ENCODE data around the gene PSME4.
"Not testable (repeated sequence)": the region's sequence is repeated elsewhere in the genome, so short reads cannot be mapped to it uniquely, and the experiment has no call there.

Gene PSME4

GRCh38 chr2:53961478-53962216 lies 9.1 kb downstream of the PSME4 start:
- DNase-seq: not testable (repeated sequence)

GRCh38 chr2:53960476-53960875 lies 10.3 kb downstream of the PSME4 start:
- no peak for DNase-seq

DNA sequence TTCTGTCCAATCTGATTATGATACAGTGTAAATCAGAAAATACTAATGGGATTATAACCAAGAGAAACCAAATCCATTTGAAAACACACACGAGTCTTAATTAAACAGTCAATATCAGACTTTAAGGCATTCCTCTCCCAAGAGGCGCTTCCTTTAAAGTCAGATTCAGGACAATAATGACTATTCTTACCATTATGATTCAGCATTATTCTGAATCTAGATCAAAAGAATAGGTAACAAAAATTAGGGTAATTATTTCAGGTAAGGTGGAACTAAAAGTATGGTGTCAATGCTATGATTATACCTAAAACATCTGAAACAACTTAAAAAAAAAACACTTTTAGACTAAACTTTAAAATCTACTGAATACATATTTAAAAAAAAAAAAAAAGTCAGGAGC lies 12.3 kb downstream of the PSME4 start:
- DNase-seq: no peak

- DNase-seq: no peak
Measured at GRCh38 chr2:53952519-53952918, 18.3 kb downstream of the PSME4 start.

- DNase-seq: no peak
Measured at GRCh38 chr2:53949457-53949856, 21.3 kb downstream of the PSME4 start.

DNA sequence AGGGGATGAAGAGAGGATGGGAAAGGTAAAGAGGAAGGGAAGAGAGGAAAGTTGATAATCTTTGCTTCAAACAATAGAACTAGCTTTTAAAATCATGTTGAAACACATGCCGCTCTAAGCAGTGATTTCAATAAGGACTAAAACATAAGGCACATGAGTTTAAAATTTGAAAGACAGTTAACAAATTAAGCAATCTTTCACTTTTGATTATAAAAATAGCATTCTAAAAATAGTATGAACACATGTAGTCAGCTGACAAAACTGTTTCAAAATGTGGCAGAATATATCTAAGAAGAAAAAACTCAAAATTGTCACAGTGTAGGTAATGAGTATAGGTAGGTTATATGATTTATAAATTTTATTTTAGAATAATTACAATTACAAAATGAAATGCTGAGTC lies 25.3 kb downstream of the PSME4 start:
- no peak for DNase-seq

DNA sequence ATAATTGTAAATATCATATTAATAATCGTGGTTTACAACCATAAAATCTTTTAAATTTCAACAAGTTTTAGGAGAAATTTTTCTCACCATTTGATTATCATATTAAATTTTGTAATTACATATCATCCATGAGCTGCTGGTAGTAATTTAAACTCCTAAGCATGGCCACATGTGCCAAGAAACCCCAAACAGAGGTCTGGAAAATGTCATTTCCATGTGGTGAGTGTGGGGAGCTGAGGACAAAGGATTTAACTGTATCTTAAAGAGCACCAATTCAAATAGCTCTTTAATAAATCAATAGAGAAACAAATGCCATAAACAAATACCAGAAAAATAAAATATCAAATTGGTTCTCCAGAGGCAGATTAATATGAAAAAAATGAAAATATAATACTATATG lies 26.3 kb downstream of the PSME4 start:
- no peak for DNase-seq

GRCh38 chr2:53942280-53942679 lies 28.5 kb downstream of the PSME4 start:
- DNase-seq: no peak

- no peak for DNase-seq
Measured at GRCh38 chr2:53941749-53942148, 29.0 kb downstream of the PSME4 start.

DNA sequence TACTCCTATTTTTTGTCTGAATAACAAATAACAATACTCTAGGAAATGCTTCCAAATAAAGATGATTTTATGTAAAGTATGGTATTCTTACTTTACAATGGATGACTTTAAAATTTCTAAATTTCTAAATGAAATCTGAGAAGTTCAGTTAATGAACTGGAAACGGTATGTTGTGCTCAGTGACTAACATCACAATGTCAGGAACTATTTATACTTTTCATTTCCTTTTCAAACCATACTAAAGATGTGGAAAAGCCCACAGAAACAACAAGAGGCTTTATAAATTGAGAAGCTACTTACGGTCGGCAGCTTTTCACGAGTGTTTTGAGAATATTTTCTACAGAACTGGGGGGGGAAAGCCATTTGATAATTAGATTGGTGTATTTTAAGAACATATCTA lies 31.1 kb downstream of the PSME4 start:
- no peak for DNase-seq

- no peak for DNase-seq
Measured at GRCh38 chr2:53938904-53939303, 31.9 kb downstream of the PSME4 start.

GRCh38 chr2:53933329-53933728 lies 37.5 kb downstream of the PSME4 start:
- no peak for DNase-seq

- DNase-seq: not testable (repeated sequence)
Measured at GRCh38 chr2:53926321-53926720, 44.5 kb downstream of the PSME4 start.

- no peak for DNase-seq
Measured at GRCh38 chr2:53913721-53914120, 57.1 kb downstream of the PSME4 start.

DNA sequence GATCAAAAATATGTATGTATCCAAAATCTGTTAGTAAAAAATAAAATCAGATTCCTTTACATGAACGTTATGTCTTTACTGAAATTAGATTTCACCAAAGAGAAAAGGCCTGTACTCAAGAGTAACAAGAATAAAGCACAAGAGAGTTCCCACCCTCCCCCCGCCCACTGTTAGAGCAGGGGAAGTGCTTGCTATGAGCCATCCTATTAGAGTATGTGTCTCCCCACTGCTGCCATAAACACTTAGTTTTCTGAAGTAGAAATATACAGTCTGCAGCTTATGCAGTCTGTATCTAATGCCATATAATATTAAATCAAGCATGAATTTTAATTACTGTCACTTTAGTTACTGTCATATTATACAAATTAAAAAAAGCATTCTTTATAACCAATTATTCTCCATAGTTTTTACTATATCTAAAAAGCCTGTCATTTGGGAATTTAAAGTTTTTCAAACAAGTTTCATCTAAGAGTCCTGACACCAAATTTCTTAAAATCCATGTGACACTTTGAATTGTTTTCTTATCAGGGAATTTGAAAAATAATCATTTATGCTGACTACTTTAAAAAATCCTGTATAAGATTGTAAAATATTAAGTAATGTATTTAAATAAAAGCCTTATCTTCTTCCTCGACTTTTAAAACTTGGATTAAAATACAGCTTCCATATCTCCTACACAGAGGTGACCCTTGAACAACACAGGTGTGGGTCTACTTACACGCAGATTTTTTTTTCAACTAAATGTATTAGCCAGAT lies 59.2 kb downstream of the PSME4 start:
- DNase-seq: no peak

GRCh38 chr2:53907582-53907981 lies 63.2 kb downstream of the PSME4 start:
- DNase-seq: no peak

- DNase-seq: no peak
Measured at GRCh38 chr2:53905396-53905795, 65.4 kb downstream of the PSME4 start.

GRCh38 chr2:53903011-53903410 lies 67.8 kb downstream of the PSME4 start:
- DNase-seq: no peak

GRCh38 chr2:53901192-53901591 lies 69.6 kb downstream of the PSME4 start:
- no peak for DNase-seq

- no peak for DNase-seq
Measured at GRCh38 chr2:53896864-53897263, 73.9 kb downstream of the PSME4 start.

DNA sequence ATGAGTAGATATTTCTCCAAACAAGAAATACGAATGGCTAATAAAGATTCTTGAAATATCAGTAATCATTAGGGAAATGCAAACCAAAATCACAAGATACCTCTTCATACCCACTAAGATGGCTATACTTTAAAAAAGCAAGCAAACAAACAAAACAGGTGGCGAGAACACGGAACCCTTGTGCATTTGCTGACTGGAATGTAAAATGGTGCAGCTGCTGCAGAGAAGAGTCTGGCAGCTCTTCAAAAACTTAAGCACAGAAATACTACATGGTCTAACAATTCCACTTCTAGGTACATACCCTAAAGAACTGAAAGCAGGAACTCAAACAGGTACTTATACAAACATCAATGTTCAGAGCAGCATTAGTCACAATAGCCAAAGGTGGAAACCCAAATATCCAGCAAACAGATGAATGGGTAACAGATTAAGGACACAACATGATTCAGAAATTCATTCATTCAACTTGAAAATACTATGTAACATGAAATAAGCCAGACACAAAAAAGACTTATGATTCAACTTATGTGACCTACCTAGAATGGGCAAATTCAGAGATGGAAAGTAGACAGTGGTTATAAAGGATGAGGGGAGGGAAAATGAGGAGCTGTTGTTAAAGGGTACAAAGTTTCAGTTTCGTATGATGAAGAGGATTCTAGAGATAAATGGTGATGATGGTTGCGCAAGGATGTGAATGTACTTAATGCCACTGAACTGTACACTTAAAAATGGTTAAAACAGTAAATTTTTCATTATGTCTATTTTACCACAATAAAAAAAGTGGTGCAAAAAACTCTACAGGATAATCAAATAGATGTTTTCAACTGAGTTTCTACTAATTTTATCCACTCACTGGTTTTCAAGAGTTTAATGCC lies 84.2 kb downstream of the PSME4 start:
- DNase-seq: no peak

- DNase-seq: no peak
Measured at GRCh38 chr2:53884883-53885282, 85.9 kb downstream of the PSME4 start.

DNA sequence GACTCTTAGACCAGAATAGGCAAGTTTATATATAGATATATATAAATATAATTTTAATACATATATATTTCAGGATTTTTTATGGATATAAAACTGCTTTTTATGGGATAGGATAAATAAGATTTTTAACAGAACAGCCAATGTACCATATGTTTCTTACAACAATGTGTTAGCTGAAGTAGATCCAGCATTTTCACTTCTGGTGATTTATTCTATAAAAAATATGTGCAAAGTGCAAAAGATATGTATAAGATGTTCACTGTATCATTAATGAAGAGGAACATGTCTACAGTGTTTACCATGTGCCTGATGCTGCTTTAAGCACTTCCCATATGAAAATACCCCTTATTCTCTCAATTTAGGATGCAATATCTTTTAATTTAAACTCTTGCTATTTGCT lies 88.8 kb downstream of the PSME4 start:
- DNase-seq: no peak

- DNase-seq: no peak
Measured at GRCh38 chr2:53881360-53881759, 89.4 kb downstream of the PSME4 start.
